RWPE1 (cell line): ENCODE data around the gene TAAR9.

Experiments
- CTCF ChIA-PET: fragments of 350-600 bp; sonication (Branson Sonifier 250); formaldehyde crosslinking; extraction: SDS; loops from one replicate; lab custom pipeline; 2021; lab: Yijun Ruan, JAX
- POLR2A ChIA-PET: fragments of 400-600 bp; formaldehyde crosslinking; extraction: SDS; loops from one replicate; lab custom pipeline; 2020; ENCODE audit warnings: antibody characterized with exemption; ENCODE audit not compliant: low non-redundant PET; lab: Yijun Ruan, JAX
- DNase-seq: peaks from one replicate; pipeline ENCODE4 v3.0.0; 2012; ENCODE audit warnings: low spot score
- H3K27ac ChIP-seq: fragments of 450-650 bp; 2 replicates; pipeline ENCODE4 v1.5.1; 2017
- TF ChIP-seq, protein P1 (sequence below): fragments of 450-650 bp; conservative IDR thresholded peaks from 2 replicates; pipeline ENCODE4 v1.5.1; 2017; ENCODE audit warnings: low read depth, mild to moderate bottlenecking

The TAAR9 gene

DNA sequence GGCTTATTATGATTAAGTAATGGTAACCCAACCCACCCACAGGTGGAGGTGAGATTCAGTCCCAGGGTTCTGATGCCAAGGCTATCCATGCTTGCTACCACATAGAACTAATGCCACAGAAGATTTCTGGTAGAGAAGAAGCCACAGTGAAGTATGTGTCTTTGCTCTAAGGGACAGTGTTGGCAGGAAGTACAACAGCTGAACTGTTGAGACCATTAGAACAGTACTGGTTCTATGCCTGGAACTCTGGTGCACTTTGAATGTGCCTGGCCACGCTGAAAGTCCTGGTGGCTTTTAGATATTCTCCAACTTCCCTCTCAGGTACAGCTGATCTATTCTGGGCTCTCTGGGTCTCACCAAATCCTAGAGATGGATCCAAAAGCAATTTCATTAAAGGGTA lies 32.9 kb upstream of the TAAR9 start:
- H3K27ac ChIP-seq = no peak overlapping the region
- TF ChIP-seq, protein P1, sequence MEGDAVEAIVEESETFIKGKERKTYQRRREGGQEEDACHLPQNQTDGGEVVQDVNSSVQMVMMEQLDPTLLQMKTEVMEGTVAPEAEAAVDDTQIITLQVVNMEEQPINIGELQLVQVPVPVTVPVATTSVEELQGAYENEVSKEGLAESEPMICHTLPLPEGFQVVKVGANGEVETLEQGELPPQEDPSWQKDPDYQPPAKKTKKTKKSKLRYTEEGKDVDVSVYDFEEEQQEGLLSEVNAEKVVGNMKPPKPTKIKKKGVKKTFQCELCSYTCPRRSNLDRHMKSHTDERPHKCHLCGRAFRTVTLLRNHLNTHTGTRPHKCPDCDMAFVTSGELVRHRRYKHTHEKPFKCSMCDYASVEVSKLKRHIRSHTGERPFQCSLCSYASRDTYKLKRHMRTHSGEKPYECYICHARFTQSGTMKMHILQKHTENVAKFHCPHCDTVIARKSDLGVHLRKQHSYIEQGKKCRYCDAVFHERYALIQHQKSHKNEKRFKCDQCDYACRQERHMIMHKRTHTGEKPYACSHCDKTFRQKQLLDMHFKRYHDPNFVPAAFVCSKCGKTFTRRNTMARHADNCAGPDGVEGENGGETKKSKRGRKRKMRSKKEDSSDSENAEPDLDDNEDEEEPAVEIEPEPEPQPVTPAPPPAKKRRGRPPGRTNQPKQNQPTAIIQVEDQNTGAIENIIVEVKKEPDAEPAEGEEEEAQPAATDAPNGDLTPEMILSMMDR = no peak
- DNase-seq = no peak
- CTCF ChIA-PET = no interaction called here
- POLR2A ChIA-PET = interaction anchor here (0.7 kb wide), 1 partner anchor 1920 kb away, joined by 25 read pairs; no protein-coding TSS in a partner anchor

DNA sequence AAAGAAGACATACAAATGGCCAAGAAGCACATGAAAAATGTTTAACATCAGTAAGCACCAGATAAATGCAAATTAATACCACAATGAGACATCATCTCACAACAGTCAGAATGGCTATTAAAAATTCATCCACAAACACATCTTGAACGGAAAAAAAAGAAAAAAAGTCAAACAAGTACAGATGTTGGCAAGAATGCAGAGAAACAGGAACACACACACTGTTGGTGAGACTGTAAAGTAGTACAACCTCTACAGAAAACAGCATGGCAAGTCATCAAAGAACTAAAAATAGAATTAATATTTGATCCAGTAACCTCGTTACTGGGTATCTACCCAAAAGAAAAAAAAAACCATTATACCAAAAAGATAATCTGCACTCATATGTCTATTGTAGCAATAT lies 31.6 kb upstream of the TAAR9 start:
- POLR2A ChIA-PET = no interaction called here
- H3K27ac ChIP-seq = no peak overlapping the region
- DNase-seq = no peak
- CTCF ChIA-PET = no interaction called here
- TF ChIP-seq, protein P1 = no peak

DNA sequence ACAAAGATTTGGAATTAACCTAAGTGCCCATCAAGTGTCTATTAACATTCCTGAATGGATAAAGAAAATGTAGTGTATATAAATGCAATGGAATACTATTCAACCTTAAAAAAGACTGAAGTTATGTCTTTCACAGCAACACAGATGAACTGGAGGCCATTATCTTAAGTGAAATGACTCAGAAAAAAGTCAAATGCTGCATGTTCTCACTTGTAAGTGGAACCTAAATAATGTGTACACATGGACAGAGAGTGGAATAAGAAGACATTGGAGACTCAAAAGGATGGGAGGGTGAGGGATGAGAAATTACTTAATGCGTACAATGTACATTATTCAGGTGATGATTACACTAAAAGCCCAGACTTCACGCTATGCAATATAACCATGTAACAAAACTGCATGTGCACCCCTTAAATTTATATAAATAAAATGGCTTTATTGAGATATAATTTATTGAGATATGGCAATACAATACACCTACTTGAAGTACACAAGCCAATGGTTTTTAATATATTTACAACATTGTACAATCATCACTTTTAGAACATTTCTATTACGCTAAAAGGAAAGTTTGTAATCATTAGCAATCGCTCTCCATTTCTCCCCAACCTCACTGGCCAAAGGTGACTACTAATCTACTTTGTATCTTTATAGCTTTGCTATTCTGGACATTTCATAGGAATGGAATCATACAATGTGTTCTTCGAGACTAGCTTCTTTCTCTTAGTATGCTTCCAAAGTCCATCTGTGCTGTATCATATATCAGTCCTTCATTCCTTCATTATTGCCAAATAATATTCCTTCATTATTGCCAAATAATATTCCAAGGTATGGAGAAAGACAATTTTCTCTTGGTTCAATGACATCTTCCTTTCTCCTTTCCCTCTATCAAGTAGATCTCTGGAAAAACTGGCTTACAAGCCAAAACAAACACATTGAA lies 30.9 kb upstream of the TAAR9 start:
- ChIA-PET CTCF (no interaction called here), POLR2A (no interaction called here)
- no peak for DNase-seq
- TF ChIP-seq, protein P1 = no peak
- no peak overlapping the region for H3K27ac ChIP-seq

DNA sequence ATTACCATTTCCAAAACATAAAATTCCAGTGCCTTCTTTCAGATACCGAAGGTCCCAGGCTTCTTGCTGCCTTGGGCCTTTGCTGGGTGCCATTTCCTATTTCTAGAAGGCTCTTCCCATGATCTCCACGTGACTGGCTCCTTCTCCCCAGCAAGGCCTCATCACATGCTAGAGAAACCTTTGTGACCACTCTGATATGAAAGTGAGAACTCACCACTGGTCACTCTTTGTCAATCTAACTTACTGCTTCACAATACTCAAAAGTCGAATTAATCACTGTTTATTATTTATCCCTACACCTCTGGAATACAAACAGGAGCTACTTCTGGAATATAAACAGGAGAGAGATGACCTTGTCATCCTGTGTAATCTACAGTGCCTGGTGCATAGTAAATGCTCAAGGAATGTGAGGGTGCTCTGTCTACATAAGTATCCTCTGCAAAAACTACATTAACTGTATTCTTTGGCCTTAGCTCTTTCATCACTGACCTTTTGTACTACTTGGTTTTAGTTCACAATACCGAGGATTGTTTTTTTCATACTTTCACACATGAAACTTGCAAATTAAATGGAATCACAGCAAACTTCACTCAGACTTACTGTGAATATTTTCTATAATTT lies 26.8 kb upstream of the TAAR9 start:
- POLR2A ChIA-PET = no interaction called here
- no peak overlapping the region for H3K27ac ChIP-seq
- TF ChIP-seq, protein P1 = no peak
- CTCF ChIA-PET = no interaction called here
- no peak for DNase-seq

DNA sequence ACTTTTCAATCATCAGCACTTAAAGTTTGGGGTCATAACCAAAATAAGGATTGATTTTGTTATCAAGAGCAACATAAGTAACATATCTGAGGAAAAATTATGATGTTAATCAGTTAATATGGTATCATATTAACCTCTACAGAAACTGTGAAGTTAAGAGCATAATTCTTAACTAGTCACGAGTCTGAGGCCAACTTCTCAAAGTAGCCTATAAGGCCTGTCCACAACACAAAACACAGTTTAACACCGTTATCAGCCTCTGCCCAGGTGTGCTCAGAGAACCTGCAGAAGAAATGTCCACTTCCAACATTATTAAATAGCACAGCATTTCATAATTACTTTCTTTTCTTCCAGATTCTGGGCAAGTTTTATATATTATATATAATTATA lies 26.3 kb upstream of the TAAR9 start:
- TF ChIP-seq, protein P1 = no peak
- no peak overlapping the region for H3K27ac ChIP-seq
- POLR2A ChIA-PET = no interaction called here
- CTCF ChIA-PET = no interaction called here
- no peak for DNase-seq

DNA sequence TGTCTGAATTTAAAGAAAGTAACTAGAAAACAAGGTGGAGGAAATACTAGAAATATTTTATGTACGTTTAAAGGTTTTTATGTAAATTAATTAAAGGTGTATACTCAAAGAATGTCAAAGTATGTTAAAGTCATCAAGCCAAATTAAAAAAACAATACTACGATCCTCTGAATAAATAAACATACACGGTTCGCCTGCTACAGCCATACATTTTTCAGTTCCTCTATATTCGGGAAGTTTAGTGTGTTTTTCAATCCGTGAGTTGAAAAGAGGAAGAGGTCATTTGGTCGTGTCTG lies 25.8 kb upstream of the TAAR9 start:
- TF ChIP-seq, protein P1 = no peak
- ChIA-PET POLR2A (no interaction called here), CTCF (interaction anchor here (0.6 kb wide), 1 partner anchor 157 kb away, joined by 3 read pairs; no protein-coding TSS in a partner anchor)
- no peak for DNase-seq
- H3K27ac ChIP-seq = peak overlapping the region; percentile 72
